Endodermal cell (in vitro differentiated cells): ENCODE measurements around the gene TNP1. TPM values are rescaled to one million over a fixed set of nuclear protein-coding genes. Genes with fewer than 3 reads are reported as not detected.

Experiments
- DNase-seq: peaks from one replicate; pipeline ENCODE4 v3.0.0-alpha.2; 2017
- H3K27ac ChIP-seq: 2 replicates; pipeline ENCODE4 v1.5.1; 2013; ENCODE audit warnings: mild to moderate bottlenecking, low read depth, low read length, moderate library complexity
- H3K27me3 ChIP-seq: 2 replicates; pipeline ENCODE4 v1.6.1; 2013; ENCODE audit warnings: mild to moderate bottlenecking, low read length, moderate library complexity; ENCODE audit not compliant: insufficient read depth, control insufficient read depth, poor library complexity, severe bottlenecking
- H3K36me3 ChIP-seq: 2 replicates; pipeline ENCODE4 v1.7.0; 2013; ENCODE audit warnings: mild to moderate bottlenecking, low read length, moderate library complexity; ENCODE audit not compliant: control insufficient read depth, insufficient read depth
- H3K4me1 ChIP-seq: one replicate; pipeline ENCODE4 v1.7.0; 2013; ENCODE audit warnings: low read length; ENCODE audit not compliant: control insufficient read depth, insufficient read depth
- H3K4me3 ChIP-seq: 2 replicates; pipeline ENCODE4 v1.5.1; 2013; ENCODE audit warnings: mild to moderate bottlenecking, low read length, moderate library complexity
- H3K9ac ChIP-seq: 2 replicates; pipeline ENCODE4 v1.6.1; 2013; ENCODE audit warnings: mild to moderate bottlenecking, low read length, moderate library complexity; ENCODE audit not compliant: poor library complexity, severe bottlenecking; ENCODE audit errors: extremely low read depth
- H3K9me3 ChIP-seq: 2 replicates; pipeline ENCODE4 v1.6.1; 2013; ENCODE audit warnings: mild to moderate bottlenecking, low read length, moderate library complexity; ENCODE audit not compliant: control insufficient read depth
- H3K27ac Mint-ChIP-seq: 2 replicates; pipeline ENCODE4 v1.8.0; 2020; ENCODE audit warnings: mixed read lengths
- H3K27me3 Mint-ChIP-seq: 2 replicates; pipeline ENCODE4 v1.8.0; 2021; ENCODE audit warnings: mild to moderate bottlenecking, mixed read lengths; ENCODE audit not compliant: insufficient read depth
- H3K36me3 Mint-ChIP-seq: 2 replicates; pipeline ENCODE4 v1.8.0; 2020; ENCODE audit warnings: low read depth, mixed read lengths
- H3K4me1 Mint-ChIP-seq: 2 replicates; pipeline ENCODE4 v1.8.0; 2020; ENCODE audit warnings: mixed read lengths
- H3K4me3 Mint-ChIP-seq: 2 replicates; pipeline ENCODE4 v1.8.0; 2020; ENCODE audit warnings: mild to moderate bottlenecking, moderate library complexity, mixed read lengths
- H3K9me3 Mint-ChIP-seq: 2 replicates; pipeline ENCODE4 v1.8.0; 2020; ENCODE audit warnings: mild to moderate bottlenecking, mixed read lengths
- WGBS, 2 experiments: methylation state at CpG; one replicate each; pipeline versions ENCODE4 v1.1.5 to v1.1.7; 2013; ENCODE audit warnings: missing lambda C conversion rate in 2 of 2, mixed read lengths in 1 of 2; ENCODE audit not compliant: insufficient coverage in 1 of 2, insufficient read length in 1 of 2; 5-methylcytosine and 5-hydroxymethylcytosine counted together
- total RNA-seq, 2 donors: library from RNA; stranded (reverse); fragmentation: NEBNext Ultra II Directional in 1 of 2; extraction: Animal tissue kit (Norgen Biotek cat#: 25700) in 1 of 2; gene quantifications; 2 replicates in 1 of 2; 3 replicates in 1 of 2; pipeline ENCODE4 v1.2.1, GENCODE V29; 2021
- TF ChIP-seq, protein P1 (sequence below): fragments of 200-600 bp; sonication (generic); conservative IDR thresholded peaks from 2 replicates; pipeline ENCODE4 v1.5.0; 2021; ENCODE audit warnings: antibody characterized with exemption, mild to moderate bottlenecking

Gene TNP1
- total RNA-seq, 2 donors from 2014 or later: not detected

DNA sequence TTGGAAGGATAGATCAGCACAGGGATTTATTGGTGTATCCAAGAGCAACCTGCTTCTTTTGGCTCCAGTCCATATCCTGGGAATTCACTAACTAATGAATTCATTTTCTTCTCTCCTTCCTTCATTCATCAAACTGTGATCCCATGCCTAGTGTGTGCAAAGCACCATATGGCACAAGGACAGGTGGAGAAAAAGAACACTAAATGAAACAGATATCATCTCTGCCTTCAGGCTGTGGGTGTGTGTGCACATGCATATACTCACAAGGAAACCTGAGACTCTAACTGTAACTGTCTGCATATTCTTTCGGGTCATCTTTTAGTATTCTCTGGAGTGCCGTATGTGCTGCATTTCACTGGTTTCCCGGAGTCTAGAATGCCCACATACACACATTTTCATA lies 20.2 kb downstream of the TNP1 start:
- Histone ChIP-seq H3K27me3 (no peaks in the 10 kb centered on the region), H3K36me3 (no peaks in the 10 kb centered on the region), H3K4me3 (no peak overlapping the region), H3K27ac (no peak overlapping the region), H3K9ac (no peak overlapping the region), H3K9me3 (peaks cover 4% of the 10 kb centered on the region), H3K4me1 (no peaks in the 10 kb centered on the region)
- no peak for DNase-seq
- H3K36me3 Mint-ChIP-seq: no peaks in the 10 kb centered on the region
- TF ChIP-seq, protein P1, sequence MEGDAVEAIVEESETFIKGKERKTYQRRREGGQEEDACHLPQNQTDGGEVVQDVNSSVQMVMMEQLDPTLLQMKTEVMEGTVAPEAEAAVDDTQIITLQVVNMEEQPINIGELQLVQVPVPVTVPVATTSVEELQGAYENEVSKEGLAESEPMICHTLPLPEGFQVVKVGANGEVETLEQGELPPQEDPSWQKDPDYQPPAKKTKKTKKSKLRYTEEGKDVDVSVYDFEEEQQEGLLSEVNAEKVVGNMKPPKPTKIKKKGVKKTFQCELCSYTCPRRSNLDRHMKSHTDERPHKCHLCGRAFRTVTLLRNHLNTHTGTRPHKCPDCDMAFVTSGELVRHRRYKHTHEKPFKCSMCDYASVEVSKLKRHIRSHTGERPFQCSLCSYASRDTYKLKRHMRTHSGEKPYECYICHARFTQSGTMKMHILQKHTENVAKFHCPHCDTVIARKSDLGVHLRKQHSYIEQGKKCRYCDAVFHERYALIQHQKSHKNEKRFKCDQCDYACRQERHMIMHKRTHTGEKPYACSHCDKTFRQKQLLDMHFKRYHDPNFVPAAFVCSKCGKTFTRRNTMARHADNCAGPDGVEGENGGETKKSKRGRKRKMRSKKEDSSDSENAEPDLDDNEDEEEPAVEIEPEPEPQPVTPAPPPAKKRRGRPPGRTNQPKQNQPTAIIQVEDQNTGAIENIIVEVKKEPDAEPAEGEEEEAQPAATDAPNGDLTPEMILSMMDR: no peak
- no peak overlapping the region for H3K4me3 Mint-ChIP-seq
- WGBS, 2 experiments: 94 to 96% methylated on average over 2 to 3 of the region's 3 CpGs
- peaks cover 4% of the 10 kb centered on the region for H3K9me3 Mint-ChIP-seq
- peaks cover 18% of the 10 kb centered on the region for H3K27me3 Mint-ChIP-seq
- H3K4me1 Mint-ChIP-seq: peaks cover 3% of the 10 kb centered on the region
- H3K27ac Mint-ChIP-seq: no peak overlapping the region

DNA sequence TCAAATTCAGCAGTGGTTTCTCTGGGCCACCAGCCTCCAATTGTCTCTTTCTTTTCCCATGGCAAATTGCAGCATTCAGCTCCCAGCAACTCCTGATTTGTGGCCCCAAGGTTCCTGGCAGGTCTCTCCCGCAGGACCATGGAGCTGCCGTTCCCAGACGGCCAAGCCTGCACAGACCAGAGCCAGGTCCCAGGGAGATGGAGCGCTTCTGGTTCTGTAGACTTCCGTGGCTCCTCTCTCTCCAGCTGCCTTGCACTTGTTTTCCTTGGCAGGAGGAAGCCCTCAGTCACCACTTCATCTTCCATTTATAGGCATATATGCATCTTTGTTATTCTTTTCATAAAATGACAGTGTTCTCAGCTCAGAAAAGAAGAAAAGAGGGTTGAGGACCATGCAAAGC lies 21.7 kb downstream of the TNP1 start:
- Histone ChIP-seq H3K27me3 (no peaks in the 10 kb centered on the region), H3K9ac (no peak overlapping the region), H3K27ac (no peak overlapping the region), H3K4me3 (no peak overlapping the region), H3K36me3 (no peaks in the 10 kb centered on the region), H3K4me1 (no peaks in the 10 kb centered on the region), H3K9me3 (no peaks in the 10 kb centered on the region)
- H3K36me3 Mint-ChIP-seq: no peaks in the 10 kb centered on the region
- no peak overlapping the region for H3K4me3 Mint-ChIP-seq
- H3K4me1 Mint-ChIP-seq: peaks cover 3% of the 10 kb centered on the region
- H3K27me3 Mint-ChIP-seq: peaks cover 20% of the 10 kb centered on the region
- H3K9me3 Mint-ChIP-seq: no peaks in the 10 kb centered on the region
- DNase-seq: no peak
- H3K27ac Mint-ChIP-seq: no peak overlapping the region
- TF ChIP-seq, protein P1: no peak
- 81 to 93% methylated on average over 3 to 5 of the region's 5 CpGs for WGBS, 2 experiments

DNA sequence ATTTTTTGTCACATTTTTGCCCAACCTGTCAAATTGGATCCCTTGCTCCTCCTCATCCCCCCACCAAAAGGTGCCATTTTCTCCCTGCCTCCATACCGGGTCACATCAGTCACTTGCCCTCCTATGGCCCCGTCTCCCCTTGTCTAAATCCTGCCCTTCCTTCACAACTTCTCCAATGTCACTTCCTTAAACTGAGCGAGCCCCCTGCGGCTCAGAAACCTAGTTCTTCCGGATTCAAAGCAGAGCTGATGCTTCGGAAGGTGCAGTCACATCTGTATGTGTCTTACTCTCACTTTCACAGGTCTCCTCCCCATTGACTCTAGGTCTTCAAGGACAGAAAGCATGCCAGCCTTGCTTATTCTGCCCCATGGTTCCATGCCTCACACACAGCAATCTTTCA lies 22.1 kb downstream of the TNP1 start:
- 90 to 95% methylated on average over 4 to 6 of the region's 6 CpGs for WGBS, 2 experiments
- H3K4me1 Mint-ChIP-seq: peaks cover 3% of the 10 kb centered on the region
- no peak overlapping the region for H3K4me3 Mint-ChIP-seq
- no peak overlapping the region for H3K27ac Mint-ChIP-seq
- no peak overlapping the region for H3K9ac ChIP-seq
- H3K4me1 ChIP-seq: no peaks in the 10 kb centered on the region
- no peaks in the 10 kb centered on the region for H3K9me3 ChIP-seq
- H3K27ac ChIP-seq: no peak overlapping the region
- no peak overlapping the region for H3K4me3 ChIP-seq
- no peaks in the 10 kb centered on the region for H3K36me3 Mint-ChIP-seq
- H3K9me3 Mint-ChIP-seq: no peaks in the 10 kb centered on the region
- TF ChIP-seq, protein P1: no peak
- H3K27me3 ChIP-seq: no peaks in the 10 kb centered on the region
- peaks cover 20% of the 10 kb centered on the region for H3K27me3 Mint-ChIP-seq
- DNase-seq: no peak
- H3K36me3 ChIP-seq: no peaks in the 10 kb centered on the region
